ENCODE results near the gene IFITM5. TPM values are rescaled to one million over a fixed set of nuclear protein-coding genes. Genes with fewer than 3 reads are reported as not detected.

IFITM5 gene
- total and polyA plus RNA-seq, 10 donors, result not detected

- Histone ChIP-seq H3K36me3 (peaks cover 0 to 5% (median 0%) of the 10 kb centered on the region in 6 donors), H3K27me3 (replicated peaks in 1 of 7) (peaks cover 0 to 3% (median 0%) of the 10 kb centered on the region in 7 donors), H3K4me1 (peaks cover 16 to 77% (median 51%) of the 10 kb centered on the region in 6 donors), H3K27ac (peak overlapping the region in 6 of 8 donors; percentile 44 to 97 (median 90)), H3K9me3 (no peaks in the 10 kb centered on the region), H3K4me3 (no peak overlapping the region)
- DNase-seq, result peak; percentile 84
- WGBS, 5 donors, result 36 to 52% (median 44%) methylated on average over 18 to 19 of the region's 19 CpGs
- peak in 1 of 3 donors; percentile 26 for TF ChIP-seq POLR2AphosphoS5 (IDR thresholded peaks at IDR 0.05)
- no peak for TF ChIP-seq POLR2A (IDR thresholded peaks at IDR 0.05)
- peak; percentile 66 to 90 (median 81) for TF ChIP-seq CTCF (IDR thresholded peaks at IDR 0.05 in 8 of 11, conservative IDR thresholded peaks at IDR 0.05 in 3 of 11)
- intact Hi-C loops (cut with DNase I; ENCODE audit: low total_unique reads), result loop anchor here (5.0 kb wide), 1 partner anchor 52 kb away; no protein-coding TSS in a partner anchor
Observed at GRCh38 chr11:304915-305843, 5.9 kb upstream of the IFITM5 start.

GRCh38 chr11:304061-304506, 4.8 kb upstream of the IFITM5 start:
- no peak overlapping the region for H3K4me3 ChIP-seq
- 82 to 96% (median 85%) methylated on average over 33 to 52 of the region's 52 CpGs for WGBS, 5 donors

GRCh38 chr11:303363-303762, 4.0 kb upstream of the IFITM5 start:
- Histone ChIP-seq H3K27me3 (replicated peaks in 1 of 7) (peaks cover 0 to 22% (median 8%) of the 10 kb centered on the region in 7 donors), H3K36me3 (no peaks in the 10 kb centered on the region), H3K4me3 (no peak overlapping the region), H3K4me1 (peaks cover 7 to 81% (median 42%) of the 10 kb centered on the region in 6 donors), H3K9me3 (no peaks in the 10 kb centered on the region), H3K27ac (peak overlapping the region in 2 of 8 donors; percentile 11 to 18)
- TF ChIP-seq CTCF (IDR thresholded peaks at IDR 0.05 in 8 of 11, conservative IDR thresholded peaks at IDR 0.05 in 3 of 11) (no peak), POLR2A (IDR thresholded peaks at IDR 0.05) (no peak), POLR2AphosphoS5 (IDR thresholded peaks at IDR 0.05) (no peak)
- intact Hi-C loops (cut with DNase I; ENCODE audit: low total_unique reads), result no loop called here
- peak; percentile 79 for DNase-seq
- WGBS, 5 donors, result 54 to 68% (median 64%) methylated on average over 12 of the region's 12 CpGs

More at GRCh38 chr11:304061-304506, 4.8 kb upstream of the IFITM5 start:
- Histone ChIP-seq H3K36me3 (peaks cover 0 to 1% (median 0%) of the 10 kb centered on the region in 6 donors), H3K27me3 (replicated peaks in 1 of 7) (peaks cover 0 to 14% (median 8%) of the 10 kb centered on the region in 7 donors), H3K9me3 (no peaks in the 10 kb centered on the region), H3K4me1 (peaks cover 7 to 78% (median 41%) of the 10 kb centered on the region in 6 donors), H3K27ac (peak overlapping the region in 3 of 8 donors; percentile 11 to 97 (median 18))
- TF ChIP-seq CTCF (IDR thresholded peaks at IDR 0.05 in 8 of 11, conservative IDR thresholded peaks at IDR 0.05 in 3 of 11) (no peak), POLR2A (IDR thresholded peaks at IDR 0.05) (no peak)
- DNase-seq, result peak; percentile 84
- intact Hi-C loops (cut with DNase I; ENCODE audit: low total_unique reads), result no loop called here

All from spleen (tissue), 11 donors.